Airway epithelial cell (primary cell): Measurements from ENCODE around the gene RBMY1D. TPM values are rescaled to one million over a fixed set of nuclear protein-coding genes. Genes with fewer than 3 reads are reported as not detected.

ENCODE experiments used
- total RNA-seq: library from RNA; depleted of rRNA; stranded (reverse); fragments of >200 nt; gene quantifications from 2 replicates; pipeline ENCODE4 v1.2.3, GENCODE V29; 2015

Gene RBMY1D
- not detected in 2 replicates for total RNA-seq

DNA sequence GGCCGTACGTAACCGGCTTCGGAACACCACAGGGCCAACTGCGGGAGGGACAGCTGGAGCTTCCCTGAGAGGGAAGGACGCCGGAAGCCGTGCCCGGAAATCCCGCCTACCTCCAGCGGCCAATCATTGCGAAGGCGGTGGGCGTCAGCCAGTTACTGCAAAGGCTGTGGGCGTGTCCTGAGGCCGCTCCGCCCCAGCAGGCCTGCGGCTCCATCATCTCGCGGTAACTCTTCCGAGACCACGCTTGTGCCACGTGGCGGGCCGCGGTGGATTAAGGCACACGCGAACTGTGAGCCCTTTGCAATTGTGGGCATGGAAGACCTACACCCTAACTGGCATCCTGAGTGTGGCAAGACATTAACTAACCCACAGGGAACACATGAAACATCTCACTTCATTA, at the start of gene RBMY1D:
RBMY1D (minus strand) TSS at position 101 of the 400 bp plus-strand sequence. CDS start 2,013 bp downstream, outside the sequence.

DNA sequence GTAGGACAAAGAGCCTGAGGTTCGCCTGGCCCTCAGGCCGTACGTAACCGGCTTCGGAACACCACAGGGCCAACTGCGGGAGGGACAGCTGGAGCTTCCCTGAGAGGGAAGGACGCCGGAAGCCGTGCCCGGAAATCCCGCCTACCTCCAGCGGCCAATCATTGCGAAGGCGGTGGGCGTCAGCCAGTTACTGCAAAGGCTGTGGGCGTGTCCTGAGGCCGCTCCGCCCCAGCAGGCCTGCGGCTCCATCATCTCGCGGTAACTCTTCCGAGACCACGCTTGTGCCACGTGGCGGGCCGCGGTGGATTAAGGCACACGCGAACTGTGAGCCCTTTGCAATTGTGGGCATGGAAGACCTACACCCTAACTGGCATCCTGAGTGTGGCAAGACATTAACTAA, 23.6 kb upstream of the RBMY1D start, which contains the start of gene RBMY1E:
RBMY1E (minus strand) TSS at position 101 of the 400 bp plus-strand sequence. CDS start 1,978 bp downstream, outside the sequence.

Other genes starting within 250 kb of the RBMY1D start
- not detected in 2 replicates for gene RBMY1E, start 23.5 kb upstream of the RBMY1D start, total RNA-seq